Stimulated activated CD4-positive, alpha-beta T cell treated with anti-CD3 and anti-CD28 coated beads, TNF-alpha, amount 100 ng/mL, for 48 hours (primary cell): ENCODE data around the gene KRTAP19-8.

ENCODE experiments used
- DNase-seq, 3 donors: peaks; one replicate each; pipeline ENCODE4 v3.0.0-alpha.2; 2020; ENCODE audit warnings: low read depth in 3 of 3

KRTAP19-8 gene

GRCh38 chr21:31038376-31038775, at the start of gene KRTAP19-8:
Gene KRTAP19-8, minus strand, starts transcription at chr21:31038476. Its CDS starts 33 bp downstream, at chr21:31038443.
- DNase-seq: no peak

GRCh38 chr21:31087639-31088473, 49.6 kb upstream of the KRTAP19-8 start:
- no peak for DNase-seq

GRCh38 chr21:31084689-31085088, 46.4 kb upstream of the KRTAP19-8 start:
- no peak for DNase-seq

- no peak for DNase-seq
Measured at GRCh38 chr21:31078796-31079195, 40.5 kb upstream of the KRTAP19-8 start.

- DNase-seq: no peak
Measured at GRCh38 chr21:31078216-31078615, 39.9 kb upstream of the KRTAP19-8 start.

- no peak for DNase-seq
Measured at GRCh38 chr21:31075848-31076247, 37.6 kb upstream of the KRTAP19-8 start.

GRCh38 chr21:31072533-31072932, 34.3 kb upstream of the KRTAP19-8 start:
- DNase-seq: no peak

- no peak for DNase-seq
Measured at GRCh38 chr21:31064803-31065202, 26.5 kb upstream of the KRTAP19-8 start.

- no peak for DNase-seq
Measured at GRCh38 chr21:31052489-31053142, 14.3 kb upstream of the KRTAP19-8 start.

GRCh38 chr21:31050577-31051157, 12.4 kb upstream of the KRTAP19-8 start:
- DNase-seq: no peak

- DNase-seq: no peak
Measured at GRCh38 chr21:31045841-31046240, 7.6 kb upstream of the KRTAP19-8 start.

- no peak for DNase-seq
Measured at GRCh38 chr21:31043471-31043870, 5.2 kb upstream of the KRTAP19-8 start.

- no peak for DNase-seq
Measured at GRCh38 chr21:31042080-31042464, 3.8 kb upstream of the KRTAP19-8 start.

- DNase-seq: no peak
Measured at GRCh38 chr21:31041295-31042079, 3.2 kb upstream of the KRTAP19-8 start.

- no peak for DNase-seq
Measured at GRCh38 chr21:31034378-31034777, 3.9 kb downstream of the KRTAP19-8 start.

GRCh38 chr21:31030367-31031106, 7.7 kb downstream of the KRTAP19-8 start:
- DNase-seq: no peak

GRCh38 chr21:31023680-31024079, 14.6 kb downstream of the KRTAP19-8 start:
- no peak for DNase-seq

- DNase-seq: no peak
Measured at GRCh38 chr21:31022306-31022705, 16.0 kb downstream of the KRTAP19-8 start.

GRCh38 chr21:31018232-31018631, 20.0 kb downstream of the KRTAP19-8 start:
- DNase-seq: no peak

- DNase-seq: no peak
Measured at GRCh38 chr21:31014891-31015290, 23.4 kb downstream of the KRTAP19-8 start.
